ENCODE measurements around the gene TPRN. TPM values are rescaled to one million over a fixed set of nuclear protein-coding genes. Genes with fewer than 3 reads are reported as not detected.

TPRN gene
- total and polyA plus RNA-seq, 2 of the 4 experiments (the other 2 are of a cell fraction), result 1.8 to 5.3 TPM

GRCh38 chr9:137157618-137158415, 42.7 kb downstream of the TPRN start (continued):
- no peak for TF ChIP-seq RCOR1 (IDR thresholded peaks at IDR 0.05; ENCODE audit: insufficient replicate concordance, low read length)

GRCh38 chr9:137156567-137157375, 43.8 kb downstream of the TPRN start:
- Histone ChIP-seq H4K91ac (ENCODE audit: insufficient read depth, low read depth, low read length) (no peak overlapping the region), H3K4me3 (ENCODE audit: insufficient read depth, low read depth, low read length) (peak overlapping the region; percentile 51), H2BK5ac (ENCODE audit: low read depth, low read length, poor library complexity, severe bottlenecking) (no peak overlapping the region), H3K4ac (ENCODE audit: low read depth, low read length) (no peak overlapping the region), H2BK15ac (ENCODE audit: low read depth, low read length) (no peak overlapping the region), H3K79me1 (ENCODE audit: low read depth in 1 of 2, low read length in 2 of 2) (no peaks in the 10 kb centered on the region), H2AK9ac (replicated peaks; ENCODE audit: low read depth, low read length, poor library complexity) (peak overlapping the region; percentile 88), H4K8ac (ENCODE audit: low read depth in 2 of 2, low read length in 2 of 2) (no peak overlapping the region), H3K18ac (ENCODE audit: low read depth, low read length) (no peak overlapping the region), H2AK5ac (ENCODE audit: low read depth, low read length) (no peak overlapping the region), H3K27me3 (ENCODE audit: control insufficient read depth, insufficient read depth, low read length) (peaks cover 49% of the 10 kb centered on the region), H2BK20ac (ENCODE audit: low read depth, low read length) (no peak overlapping the region), H3K23ac (ENCODE audit: low read depth, low read length) (no peak overlapping the region), H3K9me1 (ENCODE audit: insufficient read depth, low read length) (peaks cover 8% of the 10 kb centered on the region), H3K27ac (ENCODE audit: insufficient read depth, low read length) (no peak overlapping the region), H3K9ac (ENCODE audit: low read depth, low read length) (no peak overlapping the region), H3K14ac (replicated peaks; ENCODE audit: low read depth, low read length) (no peak overlapping the region), H3K4me1 (ENCODE audit: control insufficient read depth, insufficient read depth, low read length) (peaks cover 2% of the 10 kb centered on the region; the same call in 1 of the 2 replicates), H4K5ac (ENCODE audit: low read depth, low read length) (no peak overlapping the region), H4K20me1 (ENCODE audit: insufficient read depth, low read length) (0 out of 2 replicates have a peak, but pooled peaks cover 5% of the 10 kb centered on the region), H3K9me3 (ENCODE audit: control insufficient read depth, insufficient read depth, low read length) (no peaks in the 10 kb centered on the region), H3K36me3 (ENCODE audit: control insufficient read depth, insufficient read depth, low read length) (no peaks in the 10 kb centered on the region), H2BK120ac (ENCODE audit: low read depth, low read length) (no peak overlapping the region), H3K56ac (ENCODE audit: extremely low read depth, insufficient read depth, low read length) (no peak overlapping the region), H3K4me2 (ENCODE audit: low read depth, low read length) (peak overlapping the region; percentile 94), H2AFZ (replicated peaks; ENCODE audit: low read length, poor library complexity) (peak overlapping the region; percentile 95)
- no TSS peak for BruUV-seq (replicated peaks)
- WGBS, 2 experiments (ENCODE audit: extremely low coverage in 2 of 2, insufficient read length in 1 of 2), result 9% methylated on average over 26 of the region's 65 CpGs; no CpG with 5 or more reads in 1 of the 2 experiments
- no peak for TF ChIP-seq MAFK (IDR thresholded peaks at IDR 0.05; ENCODE audit: low read depth, low read length)
- no peak for TF ChIP-seq MAZ (IDR thresholded peaks at IDR 0.05; ENCODE audit: borderline replicate concordance, low read depth, low read length)
- no peak for TF ChIP-seq SMC3 (IDR thresholded peaks at IDR 0.05; ENCODE audit: low read depth, low read length)
- TF ChIP-seq FOS (IDR thresholded peaks at IDR 0.05; ENCODE audit: low read depth, low read length), result no peak
- no peak for TF ChIP-seq CTCF (conservative IDR thresholded peaks at IDR 0.05; ENCODE audit: low read depth, low read length)
- TF ChIP-seq CHD1 (IDR thresholded peaks at IDR 0.05; ENCODE audit: low read depth, low read length), result no peak
- TF ChIP-seq RAD21 (IDR thresholded peaks at IDR 0.05; ENCODE audit: low read length), result no peak
- TF ChIP-seq RCOR1 (IDR thresholded peaks at IDR 0.05; ENCODE audit: insufficient replicate concordance, low read length), result no peak
- TF ChIP-seq ELK1 (IDR thresholded peaks at IDR 0.05; ENCODE audit: borderline replicate concordance, low read depth, low read length), result no peak
- TF ChIP-seq USF2 (IDR thresholded peaks at IDR 0.05; ENCODE audit: low read depth, low read length), result no peak
- ATAC-seq (ENCODE audit: low read depth), result peak; percentile 94
- in situ Hi-C loops (cut with MboI; ENCODE audit: low sequenced_read_pairs) (no loop called here), dilution Hi-C loops (cut with HindIII; ENCODE audit: low sequenced_read_pairs, unreplicated experiment) (no loop called here), intact Hi-C loops (cut with micrococcal nuclease) (no loop called here)
- ChIA-PET POLR2A (ENCODE audit: unreplicated experiment) (no interaction called here), CTCF (no interaction called here)
- DNase-seq, result peak; percentile 21
